ENCODE data around the gene LEFTY1.

LEFTY1 gene

GRCh38 chr1:225871359-225872074 is 17.4 kb downstream of the LEFTY1 start:
- peak; percentile 98 for DNase-seq

- peak; percentile 85 for DNase-seq
Measured at GRCh38 chr1:225870911-225871310, 18.0 kb downstream of the LEFTY1 start.

GRCh38 chr1:225868631-225869330 is 20.2 kb downstream of the LEFTY1 start:
- no peak for DNase-seq

- DNase-seq = no peak
Measured at GRCh38 chr1:225866981-225867380, 22.0 kb downstream of the LEFTY1 start.

- DNase-seq = no peak
Measured at GRCh38 chr1:225866061-225866837, 22.7 kb downstream of the LEFTY1 start.

- no peak for DNase-seq
Measured at GRCh38 chr1:225865514-225865913, 23.4 kb downstream of the LEFTY1 start.

GRCh38 chr1:225863167-225863566 is 25.8 kb downstream of the LEFTY1 start:
- peak; percentile 22 for DNase-seq

GRCh38 chr1:225862581-225862950 is 26.4 kb downstream of the LEFTY1 start:
- no peak for DNase-seq

- DNase-seq = no peak
Measured at GRCh38 chr1:225861834-225862580, 26.9 kb downstream of the LEFTY1 start.

- no peak for DNase-seq
Measured at GRCh38 chr1:225860876-225861441, 28.0 kb downstream of the LEFTY1 start.

- no peak for DNase-seq
Measured at GRCh38 chr1:225860107-225860506, 28.8 kb downstream of the LEFTY1 start.

GRCh38 chr1:225859151-225859550 is 29.8 kb downstream of the LEFTY1 start:
- DNase-seq = no peak

GRCh38 chr1:225857256-225857655 is 31.7 kb downstream of the LEFTY1 start:
- no peak for DNase-seq

- DNase-seq = no peak
Measured at GRCh38 chr1:225855503-225856300, 33.2 kb downstream of the LEFTY1 start.

- no peak for DNase-seq
Measured at GRCh38 chr1:225853441-225853840, 35.5 kb downstream of the LEFTY1 start.

GRCh38 chr1:225852413-225853124 is 36.4 kb downstream of the LEFTY1 start:
- DNase-seq = no peak

GRCh38 chr1:225851805-225852204 is 37.1 kb downstream of the LEFTY1 start:
- DNase-seq = no peak

- no peak for DNase-seq
Measured at GRCh38 chr1:225850370-225850769, 38.6 kb downstream of the LEFTY1 start.

GRCh38 chr1:225849925-225850324 is 39.0 kb downstream of the LEFTY1 start:
- DNase-seq = no peak

- peak; percentile 35 for DNase-seq
Measured at GRCh38 chr1:225848030-225848955, 40.7 kb downstream of the LEFTY1 start.

Data from NCI-H69 (cell line).